ENCODE results near the gene DDX49.
"Not testable (repeated sequence)": the region's sequence is repeated elsewhere in the genome, so short reads cannot be mapped to it uniquely, and the experiment has no call there.

The DDX49 gene

DNA sequence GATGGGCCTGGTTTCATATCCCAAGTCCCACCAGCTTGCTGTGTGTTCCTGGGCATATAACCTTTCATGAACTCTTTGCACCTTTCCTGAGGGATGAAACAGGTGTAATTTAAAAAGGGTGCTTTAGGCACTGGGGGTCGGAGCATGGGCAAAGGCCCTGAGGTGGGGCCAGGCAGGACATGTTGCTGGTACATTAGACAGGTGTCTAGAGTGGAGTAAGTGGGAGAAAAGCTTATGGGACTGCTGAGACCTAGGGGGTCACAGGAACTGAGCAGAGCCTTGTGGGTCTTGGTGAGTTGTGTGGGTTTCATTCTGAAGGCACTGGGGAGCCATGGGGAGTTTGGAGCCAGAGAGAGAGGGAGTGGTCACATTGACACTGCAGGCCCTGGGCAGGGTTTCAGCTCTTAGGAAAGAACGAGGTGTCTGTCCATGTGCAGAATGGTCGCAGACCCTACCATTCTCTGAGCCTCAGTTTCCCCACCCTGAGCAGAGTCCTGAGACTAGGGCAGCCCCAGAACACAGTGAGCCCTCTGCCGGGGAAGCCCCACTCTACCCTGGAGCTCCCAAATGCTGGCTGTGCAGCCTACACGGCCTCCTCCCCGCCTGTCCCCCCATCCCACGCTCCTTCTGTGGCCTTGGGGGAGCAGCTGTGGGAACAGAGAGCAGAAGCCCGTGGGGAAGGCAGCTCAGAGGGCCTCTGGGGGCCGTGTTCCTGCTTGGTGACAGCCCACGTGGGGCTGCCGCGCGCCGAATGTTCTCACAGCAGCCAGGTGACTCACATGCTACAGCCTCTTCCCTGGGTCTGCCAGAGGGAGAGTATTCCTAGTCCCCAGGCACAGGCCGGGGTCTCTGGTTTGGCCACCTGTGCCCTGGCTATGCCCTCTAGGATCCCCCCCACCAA lies 28.8 kb downstream of the DDX49 start:
- TF ChIP-seq, protein P1, sequence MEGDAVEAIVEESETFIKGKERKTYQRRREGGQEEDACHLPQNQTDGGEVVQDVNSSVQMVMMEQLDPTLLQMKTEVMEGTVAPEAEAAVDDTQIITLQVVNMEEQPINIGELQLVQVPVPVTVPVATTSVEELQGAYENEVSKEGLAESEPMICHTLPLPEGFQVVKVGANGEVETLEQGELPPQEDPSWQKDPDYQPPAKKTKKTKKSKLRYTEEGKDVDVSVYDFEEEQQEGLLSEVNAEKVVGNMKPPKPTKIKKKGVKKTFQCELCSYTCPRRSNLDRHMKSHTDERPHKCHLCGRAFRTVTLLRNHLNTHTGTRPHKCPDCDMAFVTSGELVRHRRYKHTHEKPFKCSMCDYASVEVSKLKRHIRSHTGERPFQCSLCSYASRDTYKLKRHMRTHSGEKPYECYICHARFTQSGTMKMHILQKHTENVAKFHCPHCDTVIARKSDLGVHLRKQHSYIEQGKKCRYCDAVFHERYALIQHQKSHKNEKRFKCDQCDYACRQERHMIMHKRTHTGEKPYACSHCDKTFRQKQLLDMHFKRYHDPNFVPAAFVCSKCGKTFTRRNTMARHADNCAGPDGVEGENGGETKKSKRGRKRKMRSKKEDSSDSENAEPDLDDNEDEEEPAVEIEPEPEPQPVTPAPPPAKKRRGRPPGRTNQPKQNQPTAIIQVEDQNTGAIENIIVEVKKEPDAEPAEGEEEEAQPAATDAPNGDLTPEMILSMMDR (IDR thresholded peaks at IDR 0.05), result no peak
- Histone ChIP-seq H3K27ac (no peak overlapping the region), H3K36me3 (no peaks in the 10 kb centered on the region), H3K9me3 (no peaks in the 10 kb centered on the region), H3K4me1 (ENCODE audit: control insufficient read depth in 1 of 2, insufficient read depth in 1 of 2, low read depth in 1 of 2, low read length in 1 of 2) (peaks cover 9 to 17% of the 10 kb centered on the region in 2 experiments), H3K27me3 (no peaks in the 10 kb centered on the region), H3K4me3 (ENCODE audit: low read depth in 1 of 2, low read length in 1 of 2) (no peak overlapping the region)

DNA sequence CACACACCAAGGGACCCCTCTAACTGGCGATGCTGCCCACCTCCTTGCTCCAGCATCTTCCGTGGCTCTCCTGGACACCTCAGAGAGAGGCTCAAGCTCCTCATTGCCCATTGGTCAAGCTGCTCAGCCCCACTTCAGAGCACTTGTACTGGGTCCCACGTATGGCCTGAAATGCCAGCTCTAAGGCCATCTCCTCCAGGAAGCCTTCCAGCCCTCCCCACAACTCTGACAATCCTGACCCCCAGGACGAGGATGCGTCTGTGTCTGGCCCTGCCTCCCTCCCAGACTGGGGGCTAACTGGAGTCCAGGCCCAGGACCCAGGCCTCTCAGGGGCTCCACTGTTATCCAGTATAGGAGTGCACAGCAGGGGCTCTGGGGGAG lies 29.5 kb downstream of the DDX49 start:
- no peaks in the 10 kb centered on the region for H3K9me3 ChIP-seq
- TF ChIP-seq, protein P1 (IDR thresholded peaks at IDR 0.05), result no peak
- H3K4me3 ChIP-seq (ENCODE audit: low read depth in 1 of 2, low read length in 1 of 2), result no peak overlapping the region
- no peaks in the 10 kb centered on the region for H3K36me3 ChIP-seq
- H3K27ac ChIP-seq, result no peak overlapping the region
- no peaks in the 10 kb centered on the region for H3K27me3 ChIP-seq
- peaks cover 9 to 16% of the 10 kb centered on the region in 2 experiments for H3K4me1 ChIP-seq (ENCODE audit: control insufficient read depth in 1 of 2, insufficient read depth in 1 of 2, low read depth in 1 of 2, low read length in 1 of 2)

DNA sequence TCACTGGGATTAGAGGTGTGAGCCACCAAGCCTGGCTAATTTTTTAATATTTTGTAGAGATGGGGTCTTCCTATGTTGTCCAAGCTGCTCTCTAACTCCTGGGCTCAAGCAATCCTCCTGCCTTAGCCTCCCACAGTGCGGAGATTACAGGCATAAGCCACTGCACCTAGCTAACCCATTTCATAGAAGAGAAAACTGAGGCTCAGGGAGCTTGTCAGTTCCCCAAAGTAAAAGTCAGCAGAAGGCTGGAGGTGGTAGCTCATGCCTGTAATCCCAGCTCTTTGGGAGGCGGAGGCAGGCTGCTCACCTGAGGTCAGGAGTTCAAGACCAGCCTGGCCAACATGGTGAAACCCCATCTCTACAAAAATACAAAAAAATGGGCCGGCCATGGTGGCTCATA lies 30.3 kb downstream of the DDX49 start:
- no peaks in the 10 kb centered on the region for H3K36me3 ChIP-seq
- no peaks in the 10 kb centered on the region for H3K27me3 ChIP-seq
- no peaks in the 10 kb centered on the region for H3K9me3 ChIP-seq
- TF ChIP-seq, protein P1 (IDR thresholded peaks at IDR 0.05), result no peak
- no peak overlapping the region for H3K4me3 ChIP-seq (ENCODE audit: low read depth in 1 of 2, low read length in 1 of 2)
- no peak overlapping the region for H3K27ac ChIP-seq
- peaks cover 6 to 8% of the 10 kb centered on the region in 2 experiments for H3K4me1 ChIP-seq (ENCODE audit: control insufficient read depth in 1 of 2, insufficient read depth in 1 of 2, low read depth in 1 of 2, low read length in 1 of 2)

DNA sequence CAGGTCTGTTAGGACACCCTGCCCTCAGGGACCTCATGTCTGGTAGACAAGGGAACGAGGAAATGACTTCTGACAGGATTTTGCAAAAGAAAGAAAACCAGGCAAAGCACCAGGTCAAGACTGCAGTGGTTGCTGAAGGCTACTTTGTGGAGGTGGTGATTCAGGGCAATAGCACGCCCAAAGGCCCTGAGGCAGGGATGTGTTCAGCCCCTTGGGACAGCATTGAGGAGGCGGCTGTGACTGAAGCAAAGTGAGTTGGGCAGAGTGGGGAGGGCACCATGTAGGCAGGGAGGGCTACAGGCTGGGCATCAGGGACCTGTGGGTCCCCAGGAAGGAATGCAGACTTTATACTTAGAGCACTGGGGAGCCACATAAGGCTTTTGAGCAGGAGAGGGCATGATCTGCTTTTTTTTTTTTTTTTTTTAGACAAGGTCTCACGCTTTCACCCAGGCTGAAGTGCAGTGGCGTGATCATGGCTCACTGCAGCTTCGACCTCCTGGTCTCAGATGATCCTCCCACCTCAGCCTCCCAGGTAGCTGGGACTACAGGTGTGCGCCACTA lies 32.3 kb downstream of the DDX49 start:
- Histone ChIP-seq H3K9me3 (no peaks in the 10 kb centered on the region), H3K36me3 (no peaks in the 10 kb centered on the region), H3K4me1 (ENCODE audit: control insufficient read depth in 1 of 2, insufficient read depth in 1 of 2, low read depth in 1 of 2, low read length in 1 of 2) (no peaks in the 10 kb centered on the region), H3K27ac (no peak overlapping the region), H3K27me3 (no peaks in the 10 kb centered on the region), H3K4me3 (ENCODE audit: low read depth in 1 of 2, low read length in 1 of 2) (no peak overlapping the region)
- TF ChIP-seq, protein P1 (IDR thresholded peaks at IDR 0.05), result no peak

DNA sequence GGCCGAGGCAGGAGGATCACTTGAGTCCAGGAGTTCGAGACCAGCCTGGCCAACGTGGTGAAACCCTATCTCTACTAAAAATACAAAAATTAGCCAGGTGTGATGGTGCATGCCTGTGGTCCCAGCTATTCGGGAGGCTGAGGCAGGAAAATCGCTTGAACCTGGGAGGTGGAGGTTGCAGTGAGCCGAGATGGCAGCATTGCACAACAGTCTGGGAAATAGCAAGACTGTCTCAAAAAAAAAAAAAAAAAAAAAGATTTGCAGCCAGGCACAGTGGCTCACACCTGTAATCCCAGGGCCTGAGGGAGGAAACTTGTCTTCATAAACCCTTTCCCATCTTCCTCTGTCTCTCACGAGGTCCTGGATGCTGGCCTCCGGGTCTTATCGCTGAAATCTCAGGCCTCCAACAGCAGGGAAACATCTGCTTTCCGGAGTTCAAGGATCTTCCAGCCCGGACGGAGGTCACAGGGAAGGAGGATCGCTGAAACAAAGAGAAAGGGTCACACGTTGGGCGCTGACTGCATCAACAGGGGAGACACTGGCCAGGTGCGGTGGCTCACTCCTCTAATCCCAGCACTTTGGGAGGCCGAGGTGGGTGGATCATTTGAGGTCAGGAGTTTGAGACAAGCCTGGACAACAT lies 33.0 kb downstream of the DDX49 start:
- not testable (repeated sequence) for H3K9me3 ChIP-seq; H3K27me3 ChIP-seq; H3K4me1 ChIP-seq (ENCODE audit: control insufficient read depth in 1 of 2, insufficient read depth in 1 of 2, low read depth in 1 of 2, low read length in 1 of 2); H3K36me3 ChIP-seq; H3K4me3 ChIP-seq (ENCODE audit: low read depth in 1 of 2, low read length in 1 of 2); H3K27ac ChIP-seq

DNA sequence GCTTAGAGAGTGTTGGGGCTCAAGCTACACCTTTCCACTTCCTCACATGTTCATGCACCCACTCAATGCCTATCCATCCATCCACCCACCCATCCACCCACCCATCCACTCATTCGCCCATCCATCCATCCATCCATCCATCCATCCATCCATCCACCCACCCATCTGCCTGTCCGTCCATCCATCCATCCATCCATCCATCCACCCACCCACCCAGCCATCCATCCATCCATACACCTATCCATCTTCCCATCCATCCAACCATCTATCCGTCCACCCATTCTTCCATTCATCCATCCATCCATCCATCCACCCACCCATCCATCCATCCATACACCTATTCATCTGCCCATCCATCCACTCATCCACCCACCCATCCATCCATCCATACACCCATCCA lies 34.6 kb downstream of the DDX49 start:
- no peaks in the 10 kb centered on the region for H3K9me3 ChIP-seq
- TF ChIP-seq, protein P1 (IDR thresholded peaks at IDR 0.05), result no peak
- H3K4me3 ChIP-seq (ENCODE audit: low read depth in 1 of 2, low read length in 1 of 2), result no peak overlapping the region
- H3K4me1 ChIP-seq (ENCODE audit: control insufficient read depth in 1 of 2, insufficient read depth in 1 of 2, low read depth in 1 of 2, low read length in 1 of 2), result no peaks in the 10 kb centered on the region
- H3K27me3 ChIP-seq, result no peaks in the 10 kb centered on the region
- no peaks in the 10 kb centered on the region for H3K36me3 ChIP-seq
- H3K27ac ChIP-seq, result no peak overlapping the region

All from neutrophil (primary cell).